HG02973 (cell line): ENCODE data around the gene SPEF2.
A peak's percentile ranks its signal among the peaks of the same experiment; 100 is the strongest.

Experiments
- ATAC-seq: cut with Tn5 transposase; IDR thresholded peaks from one replicate; pipeline ENCODE4 v1.9.1; 2021; ENCODE audit warnings: moderate library complexity; ENCODE audit not compliant: unreplicated experiment

SPEF2 gene, protein sequence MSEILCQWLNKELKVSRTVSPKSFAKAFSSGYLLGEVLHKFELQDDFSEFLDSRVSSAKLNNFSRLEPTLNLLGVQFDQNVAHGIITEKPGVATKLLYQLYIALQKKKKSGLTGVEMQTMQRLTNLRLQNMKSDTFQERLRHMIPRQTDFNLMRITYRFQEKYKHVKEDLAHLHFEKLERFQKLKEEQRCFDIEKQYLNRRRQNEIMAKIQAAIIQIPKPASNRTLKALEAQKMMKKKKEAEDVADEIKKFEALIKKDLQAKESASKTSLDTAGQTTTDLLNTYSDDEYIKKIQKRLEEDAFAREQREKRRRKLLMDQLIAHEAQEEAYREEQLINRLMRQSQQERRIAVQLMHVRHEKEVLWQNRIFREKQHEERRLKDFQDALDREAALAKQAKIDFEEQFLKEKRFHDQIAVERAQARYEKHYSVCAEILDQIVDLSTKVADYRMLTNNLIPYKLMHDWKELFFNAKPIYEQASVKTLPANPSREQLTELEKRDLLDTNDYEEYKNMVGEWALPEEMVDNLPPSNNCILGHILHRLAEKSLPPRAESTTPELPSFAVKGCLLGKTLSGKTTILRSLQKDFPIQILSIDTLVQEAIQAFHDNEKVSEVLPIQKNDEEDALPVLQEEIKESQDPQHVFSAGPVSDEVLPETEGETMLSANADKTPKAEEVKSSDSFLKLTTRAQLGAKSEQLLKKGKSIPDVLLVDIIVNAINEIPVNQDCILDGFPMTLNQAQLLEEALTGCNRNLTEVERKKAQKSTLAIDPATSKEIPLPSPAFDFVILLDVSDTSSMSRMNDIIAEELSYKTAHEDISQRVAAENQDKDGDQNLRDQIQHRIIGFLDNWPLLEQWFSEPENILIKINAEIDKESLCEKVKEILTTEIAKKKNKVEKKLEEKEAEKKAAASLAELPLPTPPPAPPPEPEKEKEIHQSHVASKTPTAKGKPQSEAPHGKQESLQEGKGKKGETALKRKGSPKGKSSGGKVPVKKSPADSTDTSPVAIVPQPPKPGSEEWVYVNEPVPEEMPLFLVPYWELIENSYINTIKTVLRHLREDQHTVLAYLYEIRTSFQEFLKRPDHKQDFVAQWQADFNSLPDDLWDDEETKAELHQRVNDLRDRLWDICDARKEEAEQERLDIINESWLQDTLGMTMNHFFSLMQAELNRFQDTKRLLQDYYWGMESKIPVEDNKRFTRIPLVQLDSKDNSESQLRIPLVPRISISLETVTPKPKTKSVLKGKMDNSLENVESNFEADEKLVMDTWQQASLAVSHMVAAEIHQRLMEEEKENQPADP (N-terminal part only)

DNA sequence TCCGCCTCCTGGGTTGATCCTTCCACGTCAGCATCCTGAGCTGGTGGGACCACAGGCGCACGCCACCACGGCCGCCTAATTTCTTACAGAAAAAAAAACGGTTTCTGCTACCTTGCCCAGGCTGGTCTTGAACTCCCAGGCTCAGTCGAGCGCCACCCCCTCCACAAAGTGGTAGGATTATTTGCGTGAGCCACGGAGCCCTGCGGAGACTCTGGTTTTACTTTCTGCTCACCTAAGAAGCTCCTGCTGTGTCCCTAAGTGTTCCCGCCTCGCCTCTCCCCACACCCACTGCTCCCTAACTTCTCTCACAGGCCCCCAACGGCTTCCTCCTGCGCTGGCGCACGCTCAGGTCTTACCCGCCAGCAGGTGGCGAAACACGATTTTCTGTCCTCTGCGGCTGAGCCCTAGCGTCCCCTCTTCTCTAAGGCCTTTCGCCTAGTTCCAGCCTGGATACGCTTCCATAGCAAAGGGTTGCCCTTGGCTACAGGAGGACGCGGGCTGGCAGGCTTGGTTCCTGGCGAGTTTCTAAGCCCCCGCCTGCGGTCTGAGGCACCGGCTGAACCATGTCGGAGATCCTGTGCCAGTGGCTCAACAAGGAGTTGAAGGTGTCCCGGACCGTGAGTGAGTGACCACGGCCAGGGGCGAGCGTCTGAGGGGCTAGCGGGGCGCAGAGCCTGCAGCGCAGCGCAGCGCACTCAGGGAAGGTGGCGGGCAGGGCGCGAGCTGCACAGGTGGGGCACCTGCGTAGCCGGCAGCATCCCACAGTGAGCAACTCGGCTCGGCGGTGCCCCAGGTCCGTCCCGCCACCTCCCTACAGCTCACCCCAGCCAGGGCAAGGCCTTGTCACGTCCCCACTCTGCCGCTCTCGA is at the start of gene SPEF2:
SPEF2 (plus strand) TSS at position 429 of the 869 bp plus-strand sequence; CDS start at position 564, 135 bp downstream.
- ATAC-seq = peak; percentile 90

DNA sequence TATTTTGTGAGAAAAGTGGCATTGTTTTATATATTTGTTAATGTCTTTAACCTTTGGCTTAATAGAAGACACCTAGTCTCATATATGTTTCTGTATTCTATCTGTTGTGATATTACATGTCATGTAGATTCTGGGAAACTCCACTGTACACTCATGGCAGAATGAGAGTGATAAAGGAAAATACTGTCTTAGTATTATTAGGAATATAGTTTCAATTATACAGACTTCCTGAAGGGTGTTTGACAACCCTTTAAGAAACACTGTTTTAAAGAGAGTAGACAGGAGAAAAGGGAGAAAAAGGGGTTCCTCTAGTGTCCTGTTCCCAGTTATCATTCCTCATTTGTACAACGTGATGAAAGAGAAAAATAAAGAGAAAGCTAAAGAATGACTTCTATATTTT is 42.1 kb upstream of the SPEF2 start:
- no peak for ATAC-seq

DNA sequence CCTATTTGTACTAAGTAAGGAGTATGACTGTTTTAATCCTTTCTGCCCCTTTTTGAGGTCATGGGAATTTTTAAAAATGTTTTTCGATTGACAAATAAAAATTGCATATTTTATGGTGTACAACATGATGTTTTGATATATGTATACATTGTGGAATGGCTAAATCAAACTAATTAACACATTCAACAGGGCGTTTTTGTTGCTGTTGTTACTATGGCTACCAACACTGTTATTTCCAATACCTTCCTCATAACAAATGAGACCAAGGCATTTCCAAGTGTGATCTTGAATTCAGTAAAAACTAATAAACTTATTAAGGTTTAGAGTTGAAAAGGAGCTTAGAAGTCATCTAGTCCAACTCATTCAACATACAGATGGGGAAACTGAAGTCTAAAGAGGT is 30.2 kb upstream of the SPEF2 start:
- no peak for ATAC-seq

DNA sequence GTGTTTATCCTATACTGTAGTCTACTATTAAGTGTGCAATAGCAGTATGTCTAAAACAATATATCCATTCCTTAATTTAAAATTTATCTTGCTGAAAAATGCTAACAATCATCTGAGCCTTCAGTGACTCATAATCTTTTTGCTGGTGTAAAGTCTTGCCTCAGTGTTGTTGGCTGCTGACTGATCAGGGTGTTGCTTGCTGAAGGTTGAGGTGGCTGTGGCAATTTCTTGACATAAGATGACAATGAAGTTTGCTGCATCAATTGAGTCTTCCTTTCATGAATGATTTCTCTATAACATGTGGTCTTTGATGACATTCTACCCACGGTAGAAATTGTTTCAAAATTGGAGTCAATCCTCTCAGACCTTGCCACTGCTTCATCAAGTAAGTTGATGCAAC is 24.3 kb upstream of the SPEF2 start:
- no peak for ATAC-seq

DNA sequence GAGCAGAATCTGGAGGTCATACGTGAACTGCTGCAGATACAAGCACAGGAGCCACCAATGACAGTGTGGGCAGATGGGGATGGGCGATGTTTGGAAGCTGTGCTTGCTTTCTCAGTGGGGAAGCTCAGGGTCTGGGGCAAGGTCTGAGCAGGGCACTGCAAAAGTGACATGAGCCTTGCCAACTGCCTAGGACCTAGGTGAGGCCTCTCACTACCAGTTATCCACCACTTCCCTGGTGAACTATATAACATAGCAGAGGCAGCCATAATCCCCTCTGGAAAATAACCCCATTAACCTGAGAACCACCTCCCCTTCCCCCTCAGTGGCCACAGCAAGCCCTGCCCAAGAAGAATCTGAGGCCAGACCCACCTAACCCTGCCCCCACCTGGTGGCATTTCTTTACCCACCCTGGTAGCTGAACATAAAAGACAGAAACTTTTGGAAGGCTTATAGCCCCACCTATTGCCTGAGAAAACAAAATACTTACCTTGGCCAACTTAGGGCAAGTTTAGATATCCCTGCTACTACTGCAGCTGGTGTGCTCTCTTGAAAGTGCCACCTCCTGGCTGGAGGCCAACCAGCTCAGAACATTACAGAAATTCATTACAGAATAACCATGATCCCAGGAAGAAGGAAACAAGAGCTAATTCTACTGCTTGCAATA is 18.8 kb upstream of the SPEF2 start:
- ATAC-seq = no peak

DNA sequence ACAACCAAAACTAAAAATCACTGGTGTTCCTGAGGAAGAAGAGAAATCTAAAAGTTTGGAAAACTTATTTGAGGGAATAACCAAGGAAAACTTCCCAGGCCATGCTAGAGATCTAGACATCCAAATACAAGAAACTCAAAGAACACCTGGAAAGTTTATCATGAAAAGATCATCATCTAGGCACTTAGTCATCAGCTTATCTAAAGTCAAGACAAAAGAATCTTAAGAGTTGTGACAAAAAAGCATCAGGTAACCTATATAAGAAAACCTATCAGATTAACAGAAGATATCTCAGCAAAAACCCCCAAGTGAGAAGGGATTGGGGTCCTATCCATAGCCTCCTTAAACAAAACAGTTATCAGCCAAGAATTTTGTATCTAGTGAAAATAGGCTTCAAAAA is 17.1 kb upstream of the SPEF2 start:
- no peak for ATAC-seq

DNA sequence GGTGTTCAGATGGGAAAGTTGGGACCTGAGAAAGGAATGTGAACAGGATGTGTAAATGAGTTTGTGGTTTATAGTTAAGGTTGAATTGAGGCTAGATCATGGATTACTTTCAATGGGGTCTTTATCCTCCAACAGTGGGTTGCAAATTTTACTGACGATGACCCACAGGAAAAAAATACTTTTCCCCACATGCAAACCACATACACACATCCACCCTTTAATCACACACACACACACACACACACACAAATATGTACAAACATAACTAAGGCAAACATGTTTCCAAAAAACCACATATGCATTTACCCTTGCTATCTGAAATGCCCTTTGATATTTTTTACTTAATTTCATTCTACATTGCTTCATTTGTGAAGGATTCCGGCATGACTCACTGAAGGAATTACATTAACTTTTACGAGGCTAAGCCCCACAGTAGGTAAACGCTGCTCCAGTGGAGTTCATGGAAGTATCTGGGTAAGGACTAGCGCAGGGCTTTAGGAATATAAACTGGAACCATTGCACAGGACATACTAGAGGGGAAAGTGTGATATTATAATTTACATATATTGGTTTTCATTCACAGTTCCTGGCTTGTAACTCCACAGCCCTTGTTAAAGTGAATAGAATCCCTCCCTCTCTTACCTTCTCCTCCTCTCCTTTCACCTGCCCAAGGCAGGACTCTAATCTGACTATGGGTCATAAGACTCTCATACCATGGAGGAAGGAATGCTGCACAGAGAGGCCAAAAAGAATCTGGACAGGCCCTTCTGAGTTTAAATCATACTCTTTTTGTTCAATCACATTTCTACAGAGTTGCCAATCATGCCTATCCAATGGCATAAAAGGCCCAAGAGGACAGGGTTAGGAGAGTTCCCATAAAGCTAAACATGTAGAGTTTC is 8.5 kb upstream of the SPEF2 start:
- ATAC-seq = no peak

DNA sequence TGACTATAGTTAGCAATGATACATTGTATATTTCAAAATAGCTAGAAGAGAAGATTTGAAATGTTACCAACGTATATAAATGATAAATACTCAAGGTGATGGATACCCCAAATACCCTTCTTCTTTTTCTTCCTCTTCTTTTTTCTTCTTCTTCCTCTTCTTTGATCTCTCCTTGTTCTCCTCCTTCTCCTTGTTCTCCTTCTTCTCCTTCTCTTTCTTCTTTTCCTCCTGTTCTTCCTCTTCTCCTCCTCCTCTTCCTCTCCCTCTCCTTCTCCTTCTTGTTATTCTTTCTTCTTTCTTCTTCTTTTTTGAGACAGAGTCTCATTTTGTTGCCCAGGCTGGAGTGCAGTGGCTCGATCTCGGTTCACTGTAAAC is 616 bp upstream of the SPEF2 start:
- no peak for ATAC-seq

DNA sequence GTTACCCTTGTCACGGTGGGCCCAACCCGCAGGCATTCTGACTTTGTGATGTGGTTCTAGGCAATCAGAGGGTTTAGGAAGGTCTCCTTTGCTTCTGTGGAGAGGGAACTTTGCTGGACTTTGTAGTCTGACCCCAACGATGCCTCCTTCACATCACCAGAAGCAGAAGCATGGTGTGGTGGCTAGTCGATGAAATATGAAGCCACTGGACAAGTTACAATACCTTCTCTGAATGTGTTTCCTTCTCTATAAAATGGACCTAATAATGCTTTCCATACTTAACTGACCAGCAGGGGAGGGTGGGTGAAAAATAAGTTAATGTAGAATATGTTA is 607 bp downstream of the SPEF2 start:
- ATAC-seq = no peak

DNA sequence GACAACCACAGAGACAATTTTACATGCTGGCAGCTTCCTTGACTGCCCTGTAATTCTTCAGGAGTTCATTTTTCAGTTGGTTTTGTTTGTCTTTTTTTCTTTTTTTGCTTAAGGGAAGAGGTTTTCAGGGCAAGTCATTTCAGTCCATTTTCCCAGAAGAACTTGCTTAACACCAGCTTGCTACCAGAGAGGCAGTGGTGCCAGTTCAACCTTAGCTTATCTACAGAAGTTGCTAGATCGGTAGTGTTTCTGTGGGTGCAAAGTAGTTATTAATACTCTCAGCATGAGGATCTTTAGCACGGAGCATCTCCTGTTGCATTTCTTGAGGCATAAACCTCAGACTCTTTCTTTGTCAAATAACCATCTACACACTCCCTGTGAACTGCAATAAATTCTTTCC is 1.1 kb downstream of the SPEF2 start:
- no peak for ATAC-seq

DNA sequence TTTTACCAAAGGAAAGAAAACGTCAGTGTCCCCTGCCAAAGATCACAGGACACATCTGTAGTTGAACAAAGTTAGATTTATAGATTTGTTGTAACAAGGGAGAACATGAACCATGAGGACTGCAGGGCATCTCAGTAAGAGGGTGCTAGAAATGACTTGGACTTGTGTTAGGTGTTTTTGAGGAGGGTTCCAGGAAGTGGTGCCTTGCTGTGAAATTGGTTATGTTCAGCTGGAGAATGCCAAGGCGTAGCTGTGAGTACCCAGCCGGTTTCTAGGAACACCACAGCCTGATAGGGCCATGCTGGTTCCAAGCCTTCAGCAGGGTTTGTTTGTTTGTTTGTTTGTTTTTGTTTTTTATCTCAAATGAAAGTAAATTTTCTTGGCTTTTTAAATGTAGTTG is 5.3 kb downstream of the SPEF2 start:
- no peak for ATAC-seq

DNA sequence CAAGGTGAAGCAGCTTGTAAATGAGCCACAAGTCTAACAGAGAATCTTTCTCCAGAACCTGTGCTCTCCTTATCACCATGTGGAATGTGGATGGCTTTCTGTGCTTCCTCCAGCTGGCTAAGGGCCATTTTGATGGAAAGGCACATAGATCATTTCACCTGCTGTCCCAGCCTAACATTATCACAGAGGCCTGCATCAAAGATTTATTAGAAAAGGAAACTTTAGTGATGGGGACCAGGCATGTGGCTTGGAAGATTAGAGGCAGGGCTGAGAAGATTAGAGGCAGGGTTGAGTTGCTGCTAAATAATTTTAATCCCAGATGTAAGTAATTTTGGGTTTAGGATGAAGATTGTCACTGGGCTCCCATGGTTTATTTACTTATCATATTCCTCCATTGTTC is 6.3 kb downstream of the SPEF2 start:
- ATAC-seq = no peak

DNA sequence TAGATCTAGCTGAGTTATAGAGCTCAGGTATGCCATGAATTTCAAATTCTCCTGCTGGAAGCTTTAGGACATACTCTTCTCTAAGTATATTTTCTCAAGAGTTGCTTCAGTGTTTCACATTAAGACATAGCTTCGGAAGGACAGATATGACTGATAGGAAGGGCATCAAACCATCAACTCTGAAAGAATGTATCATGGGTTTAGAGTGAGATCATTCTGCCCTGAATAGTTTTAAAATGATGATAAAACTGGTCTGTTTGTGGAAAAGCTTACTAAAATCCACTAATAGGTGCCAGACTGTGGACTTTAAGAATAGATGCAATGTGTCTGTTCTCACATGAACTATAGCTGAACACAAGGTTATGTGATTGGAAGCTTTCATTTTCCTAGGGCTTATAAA is 8.4 kb downstream of the SPEF2 start:
- ATAC-seq = no peak

DNA sequence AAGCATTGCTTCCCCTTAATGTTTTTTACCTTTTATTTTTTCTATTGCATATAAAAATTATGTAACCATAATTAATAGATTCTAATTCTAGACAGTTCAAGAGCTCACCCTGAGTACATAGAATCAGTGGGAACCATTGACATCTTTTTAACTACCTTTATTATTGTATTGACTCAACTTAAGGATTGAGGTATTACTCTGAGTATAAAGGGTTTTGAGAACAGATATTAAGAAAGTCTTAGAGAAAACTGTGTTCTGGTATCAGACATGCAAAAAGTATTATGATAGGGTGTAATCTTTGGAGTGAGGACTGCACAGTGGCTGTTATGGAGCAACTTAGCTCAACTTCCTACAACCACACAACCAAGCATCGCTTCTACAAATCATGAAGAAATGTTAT is 8.9 kb downstream of the SPEF2 start:
- no peak for ATAC-seq

DNA sequence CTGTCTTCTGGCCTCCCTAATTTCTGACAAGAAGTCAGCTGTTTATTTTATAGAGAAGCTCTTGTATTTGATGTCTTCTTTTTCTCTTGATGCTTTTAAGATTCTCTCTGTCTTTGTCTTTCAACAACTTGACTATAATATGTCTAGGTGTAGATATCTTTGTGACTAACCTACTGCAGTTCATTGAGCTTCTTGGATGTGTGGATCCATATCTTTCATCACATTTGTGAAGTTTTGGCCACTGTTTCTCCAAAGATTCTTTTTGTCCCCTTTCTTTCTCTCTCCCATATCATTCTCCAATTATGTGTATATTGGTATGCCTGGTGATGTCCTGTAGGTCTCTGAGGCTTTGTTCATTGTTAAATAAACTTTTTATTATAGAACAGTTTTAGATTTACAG is 16.7 kb downstream of the SPEF2 start:
- no peak for ATAC-seq

DNA sequence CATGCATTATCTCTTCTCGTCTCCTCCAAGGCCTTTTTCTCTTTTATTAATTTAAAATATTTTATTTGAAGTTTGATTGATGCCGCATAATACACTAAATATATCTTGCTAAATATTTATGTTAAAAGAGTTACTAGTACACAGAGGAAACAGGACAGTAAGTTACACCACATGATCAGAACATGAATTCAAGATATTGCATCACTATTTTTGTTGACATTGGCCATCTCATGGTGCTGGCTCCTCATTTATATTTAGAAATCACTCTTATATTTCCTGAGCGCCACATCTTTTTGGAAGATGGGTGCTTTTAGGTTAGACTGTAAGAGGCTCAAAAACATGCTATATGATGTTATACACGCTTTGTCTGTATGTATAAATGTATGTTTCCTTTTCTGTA is 23.0 kb downstream of the SPEF2 start:
- no peak for ATAC-seq

DNA sequence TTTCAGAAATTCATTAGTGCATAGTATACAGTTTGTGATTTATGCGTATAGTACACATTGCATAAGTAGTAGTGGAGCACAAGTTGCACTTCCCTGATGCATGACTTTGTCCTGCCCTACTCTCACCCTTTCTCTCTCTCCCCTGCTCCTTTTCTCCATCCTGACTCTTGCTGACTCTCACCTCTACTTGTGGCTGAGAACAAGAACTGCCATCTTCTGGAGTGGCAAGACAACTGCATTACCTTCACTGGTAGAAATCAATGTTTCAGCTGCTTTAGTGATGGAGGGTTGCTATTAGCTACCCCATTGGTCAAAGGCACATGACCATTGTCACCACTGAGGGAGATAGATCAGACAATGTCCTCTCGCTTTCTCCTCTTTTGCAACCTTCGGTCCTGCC is 26.9 kb downstream of the SPEF2 start:
- no peak for ATAC-seq

DNA sequence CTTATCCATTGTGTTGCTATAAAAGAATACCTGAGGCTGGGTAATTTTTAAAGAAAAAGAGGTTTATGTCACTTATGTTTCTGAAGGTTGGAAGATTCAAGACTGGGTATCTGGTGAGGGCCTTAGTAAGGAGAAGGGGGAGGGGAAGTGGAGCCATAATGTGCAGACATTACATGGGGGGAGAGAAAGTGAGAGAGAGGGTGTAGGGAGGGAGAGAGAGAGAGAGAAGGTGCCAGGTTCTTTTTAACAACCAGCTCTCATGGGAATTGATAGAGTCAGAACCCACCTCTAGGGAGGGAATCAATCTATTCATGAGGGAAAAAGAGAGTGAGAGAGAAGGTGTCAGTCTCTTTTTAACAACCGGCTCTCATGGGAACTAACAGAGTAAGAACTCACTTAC is 29.5 kb downstream of the SPEF2 start:
- ATAC-seq = no peak

DNA sequence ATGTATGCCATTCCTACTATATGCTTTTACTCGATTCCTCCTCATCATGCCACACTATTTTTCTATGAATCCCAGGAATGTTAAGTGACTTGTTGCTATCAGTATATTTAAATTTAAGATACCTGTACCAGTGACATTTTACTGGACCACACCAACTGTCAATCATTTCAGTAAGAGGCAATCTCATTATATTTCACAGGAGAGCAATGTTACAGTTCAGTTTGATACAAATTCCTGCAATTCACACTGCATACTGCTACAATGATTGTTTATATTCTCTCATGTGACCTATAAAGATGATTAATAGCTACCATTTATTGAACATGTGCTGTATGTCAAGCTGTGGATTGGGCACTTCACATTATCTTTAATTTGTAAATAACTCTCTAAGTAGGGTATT is 30.0 kb downstream of the SPEF2 start:
- ATAC-seq = no peak
